NCI-H1694 treated with DMSO at 0.1 percent for 48 hours (cell line): Measurements from ENCODE around the gene NCOA7.

ENCODE experiments used
- DNase-seq: peaks from one replicate; lab custom pipeline; 2025; lab: John Stamatoyannopoulos, UW

Gene NCOA7

DNA sequence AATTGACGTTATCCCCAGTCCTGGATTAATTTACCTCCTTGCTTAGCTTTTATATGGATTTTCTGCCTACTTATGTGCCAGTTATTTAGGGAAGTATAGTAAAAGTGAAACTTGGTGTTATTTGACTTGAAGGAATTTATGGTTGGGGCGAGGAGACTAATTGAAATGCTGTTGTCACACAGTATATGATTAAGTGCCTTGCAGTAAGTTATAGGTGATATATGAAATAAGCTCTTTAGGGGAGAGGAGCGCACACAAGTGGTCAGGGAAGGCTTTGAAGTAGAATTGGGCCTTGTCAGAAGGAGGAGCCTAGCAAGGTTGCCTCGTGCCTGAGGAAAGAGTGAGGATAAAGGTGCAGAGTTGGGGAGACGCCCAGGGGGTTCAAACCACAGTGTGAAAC lies 20.5 kb downstream of the NCOA7 start:
- no peak for DNase-seq

DNA sequence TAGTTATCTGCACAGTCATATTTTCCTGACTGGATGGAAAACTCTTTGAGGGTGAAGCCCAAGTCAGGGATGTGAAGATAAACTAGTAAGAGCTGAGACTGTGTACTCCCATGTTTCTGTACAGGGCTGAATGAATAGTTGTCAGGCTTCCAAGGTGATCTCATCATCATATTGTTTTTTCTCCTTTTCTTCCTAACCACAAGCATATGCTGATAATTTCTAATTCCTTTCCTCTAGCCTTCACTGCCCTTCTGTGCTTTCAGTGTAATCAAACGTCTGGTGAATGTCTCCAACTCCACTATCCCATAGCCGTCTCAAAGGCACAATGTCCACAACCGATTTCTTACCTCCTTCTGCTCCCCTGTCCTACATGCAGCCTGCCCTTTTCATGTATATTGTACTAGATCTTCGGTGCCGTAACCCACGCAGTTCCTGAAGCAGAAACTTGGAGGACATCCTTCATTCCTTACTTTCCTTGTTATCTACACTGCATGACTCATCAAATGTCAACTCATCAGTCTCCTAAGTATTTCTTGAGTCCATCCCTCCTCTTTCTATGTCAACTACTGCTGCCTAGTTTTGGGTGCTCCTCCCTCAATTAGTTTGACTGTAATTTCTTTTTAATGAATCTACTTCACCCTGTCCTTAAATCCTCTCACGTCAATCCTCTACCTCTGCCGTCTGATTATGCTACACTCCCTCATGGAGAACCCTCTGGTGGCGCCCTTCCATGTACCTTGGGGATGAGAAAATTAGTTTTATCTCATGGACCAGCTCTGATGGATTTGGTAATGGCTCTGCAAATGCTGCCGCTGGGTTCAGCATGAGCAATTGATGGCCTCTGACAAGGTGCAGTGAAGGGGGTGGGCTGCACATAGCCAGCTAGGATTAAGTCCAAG lies 21.9 kb downstream of the NCOA7 start:
- DNase-seq, result peak; percentile 12

DNA sequence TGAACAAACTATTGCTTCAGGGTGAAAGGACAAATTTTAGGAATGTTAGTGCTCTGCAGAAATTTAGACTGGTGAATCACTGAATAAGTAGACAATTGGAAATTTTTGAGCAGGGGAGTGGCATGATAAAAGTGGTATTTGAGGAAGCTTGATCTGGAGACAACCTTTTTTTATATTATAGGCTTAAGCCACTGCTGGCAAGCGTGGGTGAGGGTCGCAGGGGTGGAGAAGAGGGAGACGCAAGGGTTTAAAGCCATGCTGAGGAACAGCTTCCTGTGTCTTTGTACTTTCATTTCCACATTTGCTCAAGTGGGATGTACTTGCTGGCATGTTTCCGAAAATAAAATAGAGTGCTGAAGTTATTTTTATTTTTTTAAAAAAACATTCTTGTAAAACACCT lies 23.7 kb downstream of the NCOA7 start:
- DNase-seq, result no peak

DNA sequence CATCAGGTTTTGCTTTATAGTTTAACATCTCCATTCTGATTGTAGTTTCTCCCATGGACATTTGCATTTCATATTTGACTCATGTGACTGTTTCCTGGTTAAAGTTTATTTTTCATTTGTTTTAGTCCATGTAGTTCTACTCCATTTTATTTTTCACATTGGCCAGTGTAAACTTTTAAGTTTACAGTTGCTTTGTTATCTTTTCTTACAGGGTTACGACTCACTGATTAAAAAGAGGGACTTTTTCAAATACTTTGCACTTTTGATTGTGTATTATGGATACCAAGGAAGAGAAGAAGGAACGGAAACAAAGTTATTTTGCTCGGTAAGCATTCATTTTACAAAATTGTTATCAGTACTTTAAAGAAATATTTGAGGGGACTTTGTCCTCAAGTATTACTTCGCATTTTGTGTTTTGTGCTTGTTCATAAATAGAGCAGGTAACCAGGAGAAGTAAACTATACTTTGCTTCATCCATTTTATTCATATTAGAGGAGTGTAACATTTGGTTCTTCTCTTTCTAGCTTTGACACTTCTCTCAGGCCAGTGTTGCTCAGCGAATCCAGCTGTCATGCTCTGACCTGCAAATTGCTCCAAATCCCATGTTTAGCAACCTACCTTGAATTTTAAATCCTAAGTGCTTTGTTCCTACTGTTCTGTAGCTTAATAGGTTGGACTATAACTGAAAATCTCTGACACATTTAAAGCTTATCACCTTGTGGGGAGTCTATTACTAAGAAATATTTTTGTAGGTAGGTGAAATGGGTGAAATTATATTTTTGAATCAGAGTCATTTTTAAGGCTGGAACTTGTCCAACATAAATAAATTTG lies 24.5 kb downstream of the NCOA7 start:
- no peak for DNase-seq

DNA sequence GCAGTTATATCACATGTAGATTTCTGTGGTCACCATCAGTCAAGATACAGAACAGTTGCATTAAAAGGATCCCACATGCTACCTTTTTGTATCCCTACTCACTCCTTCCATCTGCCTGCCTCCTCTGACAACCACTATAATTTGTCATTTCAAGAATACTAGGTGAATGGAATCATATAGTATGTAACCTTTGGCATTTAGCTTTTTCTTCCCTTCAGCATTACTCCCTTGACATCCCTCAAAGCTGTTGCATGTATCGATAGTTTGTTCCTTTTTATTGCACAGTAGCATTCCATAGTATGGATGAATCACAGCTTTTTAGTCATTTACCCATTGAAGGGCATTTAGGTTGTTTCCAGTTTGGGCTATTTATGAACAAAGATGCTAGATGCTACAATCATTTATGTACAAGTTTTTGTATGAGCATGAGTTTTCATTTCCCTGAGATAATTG lies 26.1 kb downstream of the NCOA7 start:
- no peak for DNase-seq

DNA sequence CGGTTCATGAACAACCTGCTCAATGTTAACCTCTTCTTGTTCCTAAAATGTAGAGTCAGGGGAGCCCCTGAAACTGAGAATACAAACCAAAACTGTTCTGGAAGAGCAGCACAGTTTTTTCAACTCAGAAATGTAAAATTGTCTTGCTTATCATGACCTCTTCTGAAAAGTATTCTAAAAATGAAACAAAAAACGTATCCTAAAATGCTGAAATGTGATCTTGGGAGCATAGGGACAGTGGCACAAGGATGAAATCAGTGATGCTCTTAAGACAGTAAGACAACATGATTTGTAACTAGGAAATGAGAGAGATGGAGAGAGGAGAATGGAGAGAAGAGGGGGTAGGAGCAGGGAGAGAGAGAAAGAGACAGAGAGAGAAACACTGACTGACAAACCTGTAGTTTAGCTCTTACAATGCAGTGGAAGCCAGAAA lies 27.5 kb downstream of the NCOA7 start:
- no peak for DNase-seq

DNA sequence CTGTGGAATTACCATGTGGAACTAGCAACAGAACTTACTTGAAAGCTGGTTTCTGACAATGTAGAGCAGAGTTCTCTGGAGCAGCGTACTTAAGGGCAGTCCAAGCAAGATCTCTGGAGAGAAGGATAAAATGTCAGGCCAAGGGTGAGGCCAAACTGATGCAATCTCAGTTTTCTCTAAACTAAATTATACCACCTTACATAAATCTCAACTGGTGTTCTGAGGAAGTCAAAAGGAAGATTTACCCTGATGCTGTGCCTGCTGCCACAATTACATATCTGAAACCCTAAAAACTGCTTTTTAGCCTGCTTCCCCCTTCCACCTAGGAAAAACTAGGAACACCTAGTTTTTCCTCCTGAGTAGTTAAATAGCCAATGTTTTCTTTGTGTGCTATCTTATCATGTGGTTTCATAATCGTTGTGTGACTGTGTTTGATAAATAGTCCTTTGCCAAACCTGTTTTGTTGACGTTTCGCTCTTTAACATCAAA lies 28.1 kb downstream of the NCOA7 start:
- no peak for DNase-seq

DNA sequence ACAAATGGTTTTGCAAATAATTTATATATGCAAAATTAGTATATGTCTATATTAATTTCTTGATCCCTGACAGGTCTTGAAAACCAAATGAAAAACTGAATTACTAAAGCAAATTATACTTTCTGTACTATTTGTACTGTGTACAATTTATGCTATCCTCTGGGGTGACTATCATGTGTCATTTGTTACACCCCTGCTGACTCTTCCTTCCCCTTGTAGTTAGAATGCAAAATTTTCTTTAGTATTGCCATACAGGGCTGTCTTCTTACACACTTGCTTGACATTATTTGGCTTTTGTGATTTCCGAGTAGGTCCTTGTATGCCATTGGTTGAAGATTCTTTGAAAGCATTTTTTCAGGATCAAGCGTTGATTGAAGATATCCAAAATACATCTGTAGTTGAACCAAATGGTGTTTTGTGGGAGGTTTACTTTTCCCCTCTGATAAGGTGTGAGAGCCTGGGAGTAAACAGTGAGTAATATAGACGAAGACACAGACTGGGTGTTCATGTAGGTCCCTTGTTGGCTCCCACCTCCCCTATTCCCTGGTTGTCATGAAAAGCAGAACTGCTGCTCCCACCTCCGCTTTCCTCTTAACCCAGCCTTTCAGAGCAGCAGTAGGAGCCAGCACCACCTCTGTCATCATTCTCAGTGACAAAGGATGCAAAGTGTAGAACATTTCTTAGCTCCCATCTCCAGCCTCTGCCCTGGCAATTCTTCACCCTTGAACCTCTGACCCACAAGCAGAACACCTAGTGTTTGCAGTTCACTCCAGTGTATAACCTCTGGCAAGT lies 29.0 kb downstream of the NCOA7 start:
- DNase-seq, result no peak

DNA sequence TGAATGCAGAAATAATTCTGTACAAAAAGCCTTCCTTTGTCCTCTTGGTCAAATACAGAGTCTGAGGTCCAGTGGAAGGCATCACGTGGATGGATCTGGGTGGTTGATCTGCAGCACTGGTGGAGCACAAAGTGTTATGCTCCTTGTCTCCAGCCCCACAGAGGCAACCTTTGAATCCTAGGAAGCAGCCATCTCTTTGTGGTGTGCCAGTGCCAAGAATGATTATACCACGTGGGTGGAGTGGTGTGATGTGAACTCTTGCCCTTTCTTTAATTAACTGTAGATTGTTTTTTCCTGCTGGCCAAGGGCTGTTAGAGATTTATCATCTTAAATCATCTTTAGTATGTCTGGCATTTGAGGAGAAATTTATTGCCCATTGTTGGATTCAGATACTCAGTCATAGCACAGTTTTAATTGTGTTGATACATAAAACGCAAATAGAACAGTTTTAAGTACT lies 31.1 kb downstream of the NCOA7 start:
- no peak for DNase-seq

DNA sequence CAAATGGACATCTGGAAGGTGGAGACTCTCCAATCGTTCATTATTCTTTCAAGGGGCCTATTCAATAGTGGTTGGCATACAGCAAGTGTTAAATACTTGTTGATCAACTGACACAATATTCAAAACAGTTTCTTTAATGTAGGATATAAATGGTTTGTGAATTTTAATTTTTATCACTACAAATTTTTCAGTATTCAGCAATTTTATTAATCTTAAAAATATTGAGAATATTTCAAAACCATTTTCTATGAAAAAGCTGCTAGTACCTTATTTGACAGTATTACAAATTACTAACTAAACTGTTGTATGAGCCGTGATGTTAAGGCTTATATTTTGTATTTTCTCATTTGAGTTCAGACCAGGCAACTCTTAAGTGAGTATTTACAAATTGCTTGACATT lies 32.4 kb downstream of the NCOA7 start:
- no peak for DNase-seq

DNA sequence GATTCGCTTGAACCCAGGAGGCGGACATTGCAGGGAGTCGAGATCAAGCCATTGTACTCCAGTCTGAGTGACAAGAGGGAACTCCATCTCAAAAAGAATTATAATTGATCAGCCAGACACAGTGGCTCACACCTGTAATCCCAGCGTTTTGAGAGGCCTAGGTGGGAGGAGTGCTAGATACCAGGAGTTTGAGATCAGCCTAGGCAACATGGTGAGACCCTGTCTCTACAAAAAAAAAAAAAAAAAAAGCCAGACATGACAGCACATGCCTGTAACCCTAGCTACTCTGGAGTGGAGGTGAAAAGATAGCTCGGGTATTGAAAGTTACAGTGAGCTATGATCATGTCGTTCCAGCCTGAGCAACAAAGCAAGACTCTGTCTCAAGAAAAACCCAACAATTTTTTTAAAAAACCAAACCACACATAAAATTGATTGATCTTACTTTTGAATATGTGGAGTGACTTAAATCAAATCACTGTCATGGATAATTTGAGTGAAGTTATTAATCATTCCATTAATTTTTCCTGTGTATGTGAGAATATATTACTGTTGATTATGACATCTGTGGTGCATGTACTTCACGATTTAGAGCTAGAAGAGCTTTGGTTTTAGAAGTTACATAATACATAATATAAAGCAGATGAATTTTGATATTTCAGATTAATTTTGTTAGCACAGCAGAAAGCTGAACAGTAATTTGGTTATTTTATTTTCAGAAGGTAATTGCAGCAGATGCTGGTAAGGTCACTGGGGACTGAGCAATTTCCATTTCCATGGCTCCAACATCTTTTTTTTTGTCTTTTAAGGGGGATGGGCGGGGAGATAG lies 34.4 kb downstream of the NCOA7 start:
- no peak for DNase-seq

DNA sequence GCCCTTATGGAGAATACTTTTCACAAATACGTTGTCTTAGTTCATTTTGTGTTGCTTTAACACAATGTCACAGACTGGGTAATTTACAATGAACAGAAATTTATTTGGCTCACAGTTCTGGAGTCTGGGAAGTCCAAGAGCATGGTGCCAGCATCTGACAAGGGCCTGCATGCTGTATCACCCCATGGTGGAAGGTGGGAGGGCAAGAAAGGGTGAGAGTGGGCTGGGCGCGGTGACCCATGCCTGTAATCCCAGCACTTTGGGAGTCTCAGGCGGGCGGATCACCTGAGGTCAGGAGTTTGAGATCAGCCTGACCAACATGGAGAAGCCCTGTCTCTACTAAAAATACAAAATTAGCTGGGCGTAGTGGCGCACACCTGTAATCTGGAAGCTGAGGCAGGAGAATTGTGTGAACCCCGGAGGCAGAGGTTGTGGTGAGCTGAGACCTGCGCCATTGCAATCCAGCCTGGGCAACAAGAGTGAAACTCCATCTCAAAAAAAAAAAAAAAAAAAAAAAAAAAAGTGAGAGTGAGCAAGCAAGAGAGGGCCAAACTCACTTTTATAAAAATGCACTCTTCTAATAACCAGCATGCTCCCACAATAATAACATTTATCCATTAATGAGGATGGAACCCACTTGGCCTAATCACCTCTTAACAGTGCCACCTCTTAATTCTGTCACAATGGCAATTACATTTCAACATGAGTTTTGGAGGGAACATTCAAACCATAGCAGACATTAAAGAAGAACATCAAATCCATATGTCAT lies 36.1 kb downstream of the NCOA7 start:
- no peak for DNase-seq

DNA sequence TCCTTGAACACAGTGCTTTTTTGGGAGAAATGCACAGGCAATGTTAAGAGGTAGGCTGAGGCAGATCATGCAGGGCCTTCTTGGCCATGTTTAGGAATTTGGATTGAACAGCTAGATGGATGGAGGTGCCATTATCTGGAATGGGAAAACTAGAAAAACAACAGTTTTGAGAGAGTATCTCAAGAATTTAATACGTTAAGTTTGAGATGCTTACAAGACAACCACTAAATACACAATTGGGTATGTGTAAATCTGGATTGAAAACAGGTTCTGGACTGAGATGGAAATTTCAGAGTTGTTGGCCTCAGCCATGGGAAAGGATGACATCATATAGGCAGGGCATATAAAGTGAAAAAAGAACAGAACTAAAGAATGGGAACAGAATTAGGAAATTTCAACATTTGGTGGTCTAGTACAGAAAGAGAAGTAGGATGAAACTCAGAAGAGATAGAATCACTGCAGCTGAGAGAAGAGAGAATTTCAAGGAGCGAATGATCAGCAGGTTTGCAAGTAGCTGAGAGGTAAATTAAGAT lies 37.1 kb downstream of the NCOA7 start:
- DNase-seq, result no peak

DNA sequence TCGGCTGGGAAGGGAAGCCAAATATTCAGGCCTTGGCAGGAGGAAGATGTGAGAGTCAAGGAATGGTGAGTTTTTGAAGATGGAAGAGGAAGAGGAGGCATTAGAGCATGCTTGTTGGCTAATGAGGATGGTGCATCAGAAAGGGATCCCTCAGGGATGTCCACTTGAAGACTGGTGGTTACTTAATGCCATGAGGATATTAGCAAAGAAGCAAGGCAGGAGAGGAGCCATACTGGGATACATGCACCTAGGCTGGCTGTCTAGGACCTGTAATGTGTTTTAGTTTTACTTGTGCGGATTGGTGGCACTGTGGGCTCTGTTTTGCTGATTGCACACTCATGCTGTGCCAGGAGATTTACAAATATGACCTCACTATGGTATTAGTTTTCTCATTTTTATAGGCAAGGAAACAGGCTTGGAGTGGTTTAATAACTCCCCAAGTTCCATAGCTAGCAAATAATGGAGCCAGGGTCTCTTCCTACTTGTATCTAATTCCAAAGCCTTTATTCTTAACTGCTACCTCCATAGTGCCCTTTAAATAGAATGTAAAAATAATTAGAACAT lies 37.8 kb downstream of the NCOA7 start:
- DNase-seq, result no peak

DNA sequence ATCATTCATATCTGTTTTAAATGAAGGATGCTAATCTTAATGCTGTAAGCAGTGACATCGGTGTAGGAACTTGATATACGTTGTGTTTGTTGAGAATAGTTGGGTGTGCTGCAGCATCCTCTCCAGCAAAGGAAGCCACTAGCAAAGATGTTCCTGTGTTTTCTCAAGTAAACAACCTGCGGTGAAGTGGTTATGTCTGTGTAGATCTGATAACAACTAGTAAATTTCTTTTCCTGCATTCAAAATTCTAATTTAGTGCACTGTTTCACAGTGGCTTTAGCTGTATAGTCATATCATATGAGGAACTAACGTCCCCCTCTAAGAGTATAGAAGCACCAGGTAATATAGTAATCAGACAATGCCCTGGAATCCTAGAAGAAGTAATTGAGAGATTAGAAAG lies 38.7 kb downstream of the NCOA7 start:
- no peak for DNase-seq

DNA sequence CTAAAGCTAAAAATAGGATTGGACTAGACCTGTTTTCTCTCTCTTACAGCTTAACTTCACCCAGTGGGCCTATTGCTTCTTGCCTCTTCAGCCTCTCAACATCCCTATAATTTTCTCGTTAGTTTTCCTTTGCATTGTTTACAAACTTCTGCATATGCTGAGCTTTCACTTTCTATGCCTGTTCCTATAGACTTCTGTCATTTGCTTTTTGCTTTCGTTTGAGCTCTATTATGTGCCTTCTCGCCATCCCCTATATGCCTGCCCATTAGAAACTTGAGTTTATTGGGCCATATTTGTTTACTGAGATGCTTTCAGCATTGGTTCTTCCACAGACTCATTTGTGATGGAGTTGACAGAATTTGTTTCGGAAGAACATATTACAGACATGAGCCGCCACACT lies 40.9 kb downstream of the NCOA7 start:
- DNase-seq, result no peak

DNA sequence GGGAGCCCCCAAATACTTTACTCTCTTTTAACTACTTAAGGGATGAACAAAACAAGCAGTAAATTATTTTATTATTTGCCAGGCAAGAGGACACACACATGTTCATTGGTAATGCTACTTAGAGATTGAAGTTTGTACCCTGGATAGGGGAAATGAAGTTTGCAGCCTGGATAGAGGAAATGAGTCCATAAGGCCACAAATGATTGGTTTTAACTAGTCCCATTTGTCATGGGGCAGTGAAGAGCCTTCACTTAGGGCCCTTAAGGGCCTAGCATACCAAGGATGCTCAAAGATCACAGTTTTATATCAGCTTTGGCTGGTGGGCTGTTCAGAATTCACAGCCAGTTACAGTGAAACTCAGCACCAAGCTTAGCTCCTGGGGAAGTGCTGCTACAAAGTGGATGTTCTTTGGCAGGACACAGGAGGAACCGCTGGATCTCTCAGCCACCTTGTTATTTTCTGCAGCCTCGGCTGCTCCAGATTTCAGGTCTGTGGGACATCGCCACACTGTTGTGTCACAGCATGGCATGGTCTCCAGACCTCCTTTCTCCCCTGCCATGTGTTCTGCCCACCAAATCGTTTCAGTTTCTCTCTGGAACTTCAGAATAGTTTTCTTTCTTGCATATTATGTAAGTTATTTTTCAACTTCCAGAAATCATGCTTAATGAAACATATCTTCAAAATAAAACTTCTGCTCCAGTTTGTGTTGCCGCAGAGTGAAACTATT lies 41.8 kb downstream of the NCOA7 start:
- DNase-seq, result no peak

DNA sequence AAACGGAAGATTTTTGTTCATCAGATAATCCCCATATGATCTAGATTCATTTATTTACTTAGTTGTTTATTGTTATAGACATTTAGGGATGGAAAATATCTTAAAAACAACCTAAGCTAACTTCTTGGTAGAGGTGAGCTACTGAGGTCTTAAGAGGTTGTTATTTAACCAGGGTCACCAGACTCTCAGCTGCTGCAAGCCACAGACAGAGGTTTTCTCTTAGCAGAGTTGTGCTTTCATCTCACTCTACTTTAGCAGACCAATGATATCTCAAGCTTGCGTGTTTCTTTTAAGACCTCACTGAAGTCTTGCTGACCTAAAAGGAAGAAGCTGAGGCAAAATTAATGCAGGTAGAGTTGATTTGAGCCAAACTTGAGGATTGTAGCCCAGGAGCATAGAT lies 43.6 kb downstream of the NCOA7 start:
- no peak for DNase-seq

DNA sequence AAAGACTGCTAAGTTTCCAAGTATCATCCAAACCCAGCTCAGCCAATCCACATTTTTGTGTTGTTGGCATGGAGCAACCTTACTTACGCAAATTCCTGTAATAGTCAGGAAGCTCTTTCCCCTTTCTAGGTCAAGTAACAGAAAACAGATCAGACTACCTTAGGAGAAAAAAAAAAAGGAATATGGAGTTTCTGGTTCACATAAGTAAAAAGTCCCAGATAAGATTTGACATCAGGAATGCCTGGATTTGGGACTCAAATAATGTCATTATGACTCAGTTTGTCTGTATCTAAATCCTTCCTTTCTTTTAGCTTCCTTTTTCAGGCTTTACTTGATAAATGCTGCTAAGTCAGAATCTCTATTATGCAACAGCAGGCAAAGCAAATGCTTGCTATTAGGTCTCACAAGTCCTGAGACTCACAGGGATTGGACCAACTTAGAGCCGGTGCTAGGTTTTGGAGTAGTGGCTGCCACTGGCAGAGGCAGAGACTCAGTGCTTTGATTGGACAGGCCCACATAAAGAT lies 44.5 kb downstream of the NCOA7 start:
- no peak for DNase-seq
